GM15510 (cell line): Measurements from ENCODE around the gene PLOD2.

Experiments
- POLR2A ChIP-seq: IDR thresholded peaks from 3 replicates; pipeline ENCODE4 v1.6.1; 2011; ENCODE audit warnings: borderline replicate concordance; ENCODE audit not compliant: insufficient read length; ENCODE audit errors: extremely low read depth

The PLOD2 gene

GRCh38 chr3:146178006-146178689 is 17.2 kb upstream of the PLOD2 start:
- no peak for TF ChIP-seq POLR2A

- TF ChIP-seq POLR2A, result no peak
These were observed 16.5 kb upstream of the PLOD2 start for GRCh38 chr3:146177519-146177918.

GRCh38 chr3:146177072-146177471 is 16.1 kb upstream of the PLOD2 start:
- TF ChIP-seq POLR2A, result no peak

- TF ChIP-seq POLR2A, result no peak
These were observed 11.6 kb upstream of the PLOD2 start for GRCh38 chr3:146172586-146172985.

- no peak for TF ChIP-seq POLR2A
These were observed 9.6 kb upstream of the PLOD2 start for GRCh38 chr3:146170591-146170990.

GRCh38 chr3:146169891-146170290 is 8.9 kb upstream of the PLOD2 start:
- no peak for TF ChIP-seq POLR2A

GRCh38 chr3:146166826-146167225 is 5.8 kb upstream of the PLOD2 start:
- no peak for TF ChIP-seq POLR2A

- no peak for TF ChIP-seq POLR2A
These were observed 5.4 kb upstream of the PLOD2 start for GRCh38 chr3:146166415-146166821.

GRCh38 chr3:146165877-146166276 is 4.9 kb upstream of the PLOD2 start:
- no peak for TF ChIP-seq POLR2A

GRCh38 chr3:146164971-146165769 is 4.2 kb upstream of the PLOD2 start:
- no peak for TF ChIP-seq POLR2A

GRCh38 chr3:146164506-146164905 is 3.5 kb upstream of the PLOD2 start:
- no peak for TF ChIP-seq POLR2A

- TF ChIP-seq POLR2A, result no peak
These were observed 3.1 kb upstream of the PLOD2 start for GRCh38 chr3:146164071-146164470.

- no peak for TF ChIP-seq POLR2A
These were observed 2.6 kb upstream of the PLOD2 start for GRCh38 chr3:146163584-146163983.

- TF ChIP-seq POLR2A, result no peak
These were observed 1.6 kb upstream of the PLOD2 start for GRCh38 chr3:146162561-146162960.

GRCh38 chr3:146161663-146162002 is 649 bp upstream of the PLOD2 start:
- no peak for TF ChIP-seq POLR2A

- no peak for TF ChIP-seq POLR2A
These were observed 542 bp downstream of the PLOD2 start for GRCh38 chr3:146160321-146160963.

- no peak for TF ChIP-seq POLR2A
These were observed 1.2 kb downstream of the PLOD2 start for GRCh38 chr3:146159616-146160320.
